ENCODE results near the gene NTRK1.

- TF ChIP-seq CTCF (IDR thresholded peaks at IDR 0.05) (no peak), ZFX (IDR thresholded peaks at IDR 0.05; ENCODE audit: borderline replicate concordance) (no peak)
Measured at GRCh38 chr1:156826630-156827029, 34.0 kb upstream of the NTRK1 start.
